Fibroblast of lung (primary cell): ENCODE results near the gene NMUR1. TPM values are rescaled to one million over a fixed set of nuclear protein-coding genes. Genes with fewer than 3 reads are reported as not detected.

ENCODE experiments used
- DNase-seq, 2 donors: peaks; one replicate each; pipeline versions ENCODE4 v3.0.0 to v3.0.0-alpha.2; 2010; ENCODE audit warnings: low read depth in 2 of 2
- H2AFZ ChIP-seq: 2 replicates; pipeline ENCODE4 v1.5.1; 2012; ENCODE audit warnings: low read length, control low read depth, inconsistent platforms
- H3K27ac ChIP-seq: 2 replicates; pipeline ENCODE4 v1.5.1; 2011; ENCODE audit warnings: low read length, control low read depth; ENCODE audit not compliant: insufficient read depth
- H3K27me3 ChIP-seq: 2 replicates; pipeline ENCODE4 v1.5.1; 2011; ENCODE audit warnings: mild to moderate bottlenecking, low read length; ENCODE audit not compliant: control insufficient read depth, insufficient read depth
- H3K36me3 ChIP-seq: 2 replicates; pipeline ENCODE4 v1.5.1; 2011; ENCODE audit warnings: low read length; ENCODE audit not compliant: control insufficient read depth, insufficient read depth
- H3K4me1 ChIP-seq: 2 replicates; pipeline ENCODE4 v1.5.1; 2011; ENCODE audit warnings: low read length; ENCODE audit not compliant: control insufficient read depth, insufficient read depth; ENCODE audit errors: extremely low read depth
- H3K4me2 ChIP-seq: 2 replicates; pipeline ENCODE4 v1.5.1; 2011; ENCODE audit warnings: low read length, control low read depth; ENCODE audit not compliant: insufficient read depth; ENCODE audit errors: extremely low read depth
- H3K4me3 ChIP-seq, 4 experiments: fragments of 200-600 bp in 1 of 4; sonication (generic) in 1 of 4; replicated peaks in 1 of 4; 2 replicates each; pipeline ENCODE4 v1.5.1; 2011 to 2016; ENCODE audit warnings: low read length in 4 of 4, low read depth in 3 of 4, mild to moderate bottlenecking in 3 of 4, control low read depth in 2 of 4, inconsistent platforms in 1 of 4, mixed read lengths in 1 of 4; ENCODE audit not compliant: insufficient read depth in 1 of 4; ENCODE audit errors: control extremely low read depth in 1 of 4
- H3K79me2 ChIP-seq: 2 replicates; pipeline ENCODE4 v1.5.1; 2012; ENCODE audit warnings: mild to moderate bottlenecking, low read length, inconsistent platforms; ENCODE audit not compliant: control insufficient read depth, insufficient read depth
- H3K9ac ChIP-seq: 2 replicates; pipeline ENCODE4 v1.5.1; 2011; ENCODE audit warnings: mild to moderate bottlenecking, low read length, control low read depth; ENCODE audit not compliant: insufficient read depth
- H3K9me3 ChIP-seq: 2 replicates; pipeline ENCODE4 v1.5.1; 2012; ENCODE audit warnings: low read depth, low read length; ENCODE audit not compliant: control insufficient read depth, insufficient read depth
- H4K20me1 ChIP-seq: 2 replicates; pipeline ENCODE4 v1.5.1; 2011; ENCODE audit warnings: low read length; ENCODE audit not compliant: control insufficient read depth, insufficient read depth; ENCODE audit errors: extremely low read depth
- CTCF ChIP-seq, 2 donors: IDR thresholded peaks in 1 of 2; conservative IDR thresholded peaks in 1 of 2; 1 replicate in 1 of 2; 2 replicates in 1 of 2; pipeline ENCODE4 v1.5.1; 2011 to 2012; ENCODE audit warnings: low read length in 2 of 2, control low read depth in 1 of 2, inconsistent platforms in 1 of 2, low read depth in 1 of 2, mild to moderate bottlenecking in 1 of 2
- EZH2 ChIP-seq: IDR thresholded peaks from 2 replicates; pipeline ENCODE4 v1.5.1; 2012; ENCODE audit warnings: low read length, control low read depth, mild to moderate bottlenecking; ENCODE audit errors: missing control alignments
- polyA plus RNA-seq, 2 donors: library from polyadenylated mRNA; depleted of rRNA in 1 of 2; stranded (reverse) in 1 of 2; unstranded in 1 of 2; fragments of >200 nt; gene quantifications; 2 replicates each; pipeline ENCODE4 v1.2.1, GENCODE V29; 2011 to 2012; ENCODE audit warnings: missing spikeins in 1 of 2
- total RNA-seq: library from RNA; depleted of rRNA; stranded (reverse); fragments of >200 nt; gene quantifications from 2 replicates; pipeline ENCODE4 v1.2.1, GENCODE V29; 2014

The NMUR1 gene
- total and polyA plus RNA-seq, 2 donors (not counting 1 experiment from before 2014, with no cell fraction given): 0.01 to 0.50 TPM

- Histone ChIP-seq H3K4me2 (no peak overlapping the region), H4K20me1 (no peaks in the 10 kb centered on the region), H3K27me3 (peaks cover 3% of the 10 kb centered on the region), H3K27ac (no peak overlapping the region), H3K36me3 (no peaks in the 10 kb centered on the region), H2AFZ (no peak overlapping the region), H3K9ac (no peak overlapping the region), H3K4me1 (no peaks in the 10 kb centered on the region), H3K4me3 (no peak overlapping the region), H3K79me2 (no peaks in the 10 kb centered on the region), H3K9me3 (no peaks in the 10 kb centered on the region)
- DNase-seq: no peak
- TF ChIP-seq EZH2: no peak
- TF ChIP-seq CTCF (conservative IDR thresholded peaks at IDR 0.05 in 1 of 2, IDR thresholded peaks at IDR 0.05 in 1 of 2; ENCODE audit: low read depth in 1 of 2, low read length in 2 of 2): no peak
Measured at GRCh38 chr2:231539991-231540390, 9.7 kb upstream of the NMUR1 start.

- no peaks in the 10 kb centered on the region for H3K36me3 ChIP-seq
- H4K20me1 ChIP-seq: no peaks in the 10 kb centered on the region
- TF ChIP-seq EZH2 (no peak), CTCF (conservative IDR thresholded peaks at IDR 0.05 in 1 of 2, IDR thresholded peaks at IDR 0.05 in 1 of 2; ENCODE audit: low read depth in 1 of 2, low read length in 2 of 2) (no peak)
- H3K27ac ChIP-seq: no peak overlapping the region
- no peak overlapping the region for H3K4me3 ChIP-seq
- no peaks in the 10 kb centered on the region for H3K79me2 ChIP-seq
- H2AFZ ChIP-seq: no peak overlapping the region
- H3K27me3 ChIP-seq: peaks cover 6% of the 10 kb centered on the region
- H3K4me2 ChIP-seq: no peak overlapping the region
- no peaks in the 10 kb centered on the region for H3K4me1 ChIP-seq
- no peaks in the 10 kb centered on the region for H3K9me3 ChIP-seq
- no peak for DNase-seq
- H3K9ac ChIP-seq: no peak overlapping the region
Measured at GRCh38 chr2:231535961-231536360, 5.7 kb upstream of the NMUR1 start.

- peaks cover 13% of the 10 kb centered on the region for H3K27me3 ChIP-seq
- no peak overlapping the region for H3K4me3 ChIP-seq
- no peaks in the 10 kb centered on the region for H3K4me1 ChIP-seq
- no peaks in the 10 kb centered on the region for H3K36me3 ChIP-seq
- H4K20me1 ChIP-seq: no peaks in the 10 kb centered on the region
- no peaks in the 10 kb centered on the region for H3K79me2 ChIP-seq
- no peak for DNase-seq
- TF ChIP-seq EZH2 (no peak), CTCF (conservative IDR thresholded peaks at IDR 0.05 in 1 of 2, IDR thresholded peaks at IDR 0.05 in 1 of 2; ENCODE audit: low read depth in 1 of 2, low read length in 2 of 2) (no peak)
- no peak overlapping the region for H2AFZ ChIP-seq
- H3K9ac ChIP-seq: no peak overlapping the region
- no peak overlapping the region for H3K4me2 ChIP-seq
- H3K27ac ChIP-seq: no peak overlapping the region
- H3K9me3 ChIP-seq: no peaks in the 10 kb centered on the region
Measured at GRCh38 chr2:231533777-231534125, 3.5 kb upstream of the NMUR1 start.
